ENCODE measurements around the gene DPF1.

- TF ChIP-seq NFRKB (IDR thresholded peaks at IDR 0.05) (no peak), SP1 (IDR thresholded peaks at IDR 0.05) (no peak), FOXK2 (IDR thresholded peaks at IDR 0.05) (no peak), SUZ12 (IDR thresholded peaks at IDR 0.05) (no peak), ARNT (IDR thresholded peaks at IDR 0.05) (no peak), BHLHE40 (IDR thresholded peaks at IDR 0.05; ENCODE audit: borderline replicate concordance) (no peak), ZNF384 (IDR thresholded peaks at IDR 0.05) (no peak), FOXA1 (IDR thresholded peaks at IDR 0.05) (no peak), TARDBP (IDR thresholded peaks at IDR 0.05) (no peak)
These were observed 43.1 kb upstream of the DPF1 start for GRCh38 chr19:38266981-38267597.

All from HEK293T (cell line).